Measurements from ENCODE around the gene GRIN3B. TPM values are rescaled to one million over a fixed set of nuclear protein-coding genes. Genes with fewer than 3 reads are reported as not detected.
A peak's percentile ranks its signal among the peaks of the same experiment; 100 is the strongest.

GRIN3B gene
- total RNA-seq, 1 donor from 2014 or later: 1.4 TPM

GRCh38 chr19:986083-986482 lies 14.1 kb upstream of the GRIN3B start:
- H3K4me3 Mint-ChIP-seq (ENCODE audit: low read depth): no peak overlapping the region
- no peaks in the 10 kb centered on the region for H3K9me3 Mint-ChIP-seq (ENCODE audit: low read depth)
- H3K27ac Mint-ChIP-seq: peak overlapping the region; percentile 41
- H3K36me3 Mint-ChIP-seq (ENCODE audit: insufficient read depth): peaks cover 5% of the 10 kb centered on the region
- H3K27me3 Mint-ChIP-seq: no peaks in the 10 kb centered on the region
- no peak for DNase-seq (ENCODE audit: low spot score, unreplicated experiment)
- peaks cover 6% of the 10 kb centered on the region for H3K4me1 Mint-ChIP-seq (ENCODE audit: low read depth)
- TF ChIP-seq CTCF (IDR thresholded peaks at IDR 0.05; ENCODE audit: unreplicated experiment): no peak

GRCh38 chr19:988081-988480 lies 12.1 kb upstream of the GRIN3B start:
- Mint-ChIP-seq H3K27ac (no peak overlapping the region), H3K4me3 (ENCODE audit: low read depth) (no peak overlapping the region), H3K4me1 (ENCODE audit: low read depth) (peaks cover 6% of the 10 kb centered on the region), H3K27me3 (no peaks in the 10 kb centered on the region), H3K9me3 (ENCODE audit: low read depth) (no peaks in the 10 kb centered on the region), H3K36me3 (ENCODE audit: insufficient read depth) (peaks cover 9% of the 10 kb centered on the region)
- TF ChIP-seq CTCF (IDR thresholded peaks at IDR 0.05; ENCODE audit: unreplicated experiment): no peak
- no peak for DNase-seq (ENCODE audit: low spot score, unreplicated experiment)

GRCh38 chr19:988510-988909 lies 11.7 kb upstream of the GRIN3B start:
- DNase-seq (ENCODE audit: low spot score, unreplicated experiment): no peak
- Mint-ChIP-seq H3K4me1 (ENCODE audit: low read depth) (peaks cover 6% of the 10 kb centered on the region), H3K9me3 (ENCODE audit: low read depth) (no peaks in the 10 kb centered on the region), H3K27me3 (no peaks in the 10 kb centered on the region), H3K27ac (no peak overlapping the region), H3K36me3 (ENCODE audit: insufficient read depth) (peaks cover 9% of the 10 kb centered on the region), H3K4me3 (ENCODE audit: low read depth) (no peak overlapping the region)
- no peak for TF ChIP-seq CTCF (IDR thresholded peaks at IDR 0.05; ENCODE audit: unreplicated experiment)

- Mint-ChIP-seq H3K4me1 (ENCODE audit: low read depth) (peaks cover 6% of the 10 kb centered on the region), H3K4me3 (ENCODE audit: low read depth) (no peak overlapping the region), H3K9me3 (ENCODE audit: low read depth) (no peaks in the 10 kb centered on the region), H3K27me3 (no peaks in the 10 kb centered on the region), H3K27ac (no peak overlapping the region), H3K36me3 (ENCODE audit: insufficient read depth) (peaks cover 9% of the 10 kb centered on the region)
- peak; percentile 28 for TF ChIP-seq CTCF (IDR thresholded peaks at IDR 0.05; ENCODE audit: unreplicated experiment)
- DNase-seq (ENCODE audit: low spot score, unreplicated experiment): no peak
Measured at GRCh38 chr19:989381-990081, 10.7 kb upstream of the GRIN3B start.

GRCh38 chr19:990119-990571 lies 10.1 kb upstream of the GRIN3B start:
- Mint-ChIP-seq H3K27me3 (no peaks in the 10 kb centered on the region), H3K4me1 (ENCODE audit: low read depth) (no peaks in the 10 kb centered on the region), H3K4me3 (ENCODE audit: low read depth) (no peak overlapping the region), H3K9me3 (ENCODE audit: low read depth) (no peaks in the 10 kb centered on the region), H3K27ac (no peak overlapping the region), H3K36me3 (ENCODE audit: insufficient read depth) (peaks cover 9% of the 10 kb centered on the region)
- TF ChIP-seq CTCF (IDR thresholded peaks at IDR 0.05; ENCODE audit: unreplicated experiment): no peak
- no peak for DNase-seq (ENCODE audit: low spot score, unreplicated experiment)

Measured in progenitor cell of endocrine pancreas (in vitro differentiated cells).